KOPT-K1 (cell line): ENCODE results near the gene ARSI.

ENCODE experiments used
- H3K27ac ChIP-seq: fragments of 200-600 bp; sonication (generic); 2 replicates; pipeline ENCODE4 v1.5.1; 2016; ENCODE audit warnings: antibody characterized with exemption, mild to moderate bottlenecking, low read depth, low read length; ENCODE audit not compliant: poor library complexity, severe bottlenecking
- H3K36me3 ChIP-seq: fragments of 200-600 bp; sonication (generic); 2 replicates; pipeline ENCODE4 v1.5.1; 2017; ENCODE audit warnings: antibody characterized with exemption, mild to moderate bottlenecking, low read length, moderate library complexity; ENCODE audit not compliant: insufficient read depth
- H3K9me3 ChIP-seq: fragments of 200-600 bp; sonication (generic); 2 replicates; pipeline ENCODE4 v1.5.1; 2017; ENCODE audit warnings: antibody characterized with exemption, low read length, mild to moderate bottlenecking; ENCODE audit not compliant: insufficient read depth, poor library complexity, severe bottlenecking

Gene ARSI

GRCh38 chr5:150305557-150305956 is 2.9 kb upstream of the ARSI start:
- no peak overlapping the region for H3K27ac ChIP-seq
- H3K36me3 ChIP-seq, result no peaks in the 10 kb centered on the region

GRCh38 chr5:150305095-150305494 is 2.4 kb upstream of the ARSI start:
- H3K27ac ChIP-seq, result no peak overlapping the region
- H3K36me3 ChIP-seq, result no peaks in the 10 kb centered on the region
- no peaks in the 10 kb centered on the region for H3K9me3 ChIP-seq

More at GRCh38 chr5:150305557-150305956, 2.9 kb upstream of the ARSI start:
- H3K9me3 ChIP-seq, result no peaks in the 10 kb centered on the region

DNA sequence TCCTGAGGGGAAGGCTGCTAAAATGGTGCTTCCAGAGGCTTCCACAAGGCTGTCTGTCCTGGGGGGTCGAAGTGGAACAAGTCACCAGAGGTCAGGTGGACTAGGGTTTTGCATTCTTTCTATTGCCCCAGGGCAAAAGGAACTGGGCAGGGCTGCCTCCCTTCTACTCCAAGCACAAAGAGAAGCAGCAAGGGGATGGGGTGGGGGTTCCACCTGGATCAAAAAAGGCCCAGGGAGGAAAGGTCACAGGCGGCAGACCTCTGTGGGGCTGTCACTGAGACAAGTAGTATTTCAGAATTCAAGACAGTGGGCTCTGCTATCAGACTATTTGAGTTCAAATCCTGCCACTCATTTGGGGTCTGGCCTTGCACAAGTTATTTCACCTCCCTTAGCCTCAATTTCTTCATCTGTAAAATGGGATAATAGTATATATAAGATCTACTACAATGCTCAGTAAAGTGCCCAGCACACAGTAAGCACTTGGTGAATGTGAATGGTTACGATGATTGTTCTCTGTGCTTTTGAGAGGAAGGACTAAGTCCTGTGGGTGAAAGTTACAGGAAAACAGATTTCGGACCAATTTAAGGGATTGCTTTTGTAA is 1.9 kb upstream of the ARSI start:
- no peaks in the 10 kb centered on the region for H3K9me3 ChIP-seq
- H3K27ac ChIP-seq, result no peak overlapping the region
- H3K36me3 ChIP-seq, result no peaks in the 10 kb centered on the region

DNA sequence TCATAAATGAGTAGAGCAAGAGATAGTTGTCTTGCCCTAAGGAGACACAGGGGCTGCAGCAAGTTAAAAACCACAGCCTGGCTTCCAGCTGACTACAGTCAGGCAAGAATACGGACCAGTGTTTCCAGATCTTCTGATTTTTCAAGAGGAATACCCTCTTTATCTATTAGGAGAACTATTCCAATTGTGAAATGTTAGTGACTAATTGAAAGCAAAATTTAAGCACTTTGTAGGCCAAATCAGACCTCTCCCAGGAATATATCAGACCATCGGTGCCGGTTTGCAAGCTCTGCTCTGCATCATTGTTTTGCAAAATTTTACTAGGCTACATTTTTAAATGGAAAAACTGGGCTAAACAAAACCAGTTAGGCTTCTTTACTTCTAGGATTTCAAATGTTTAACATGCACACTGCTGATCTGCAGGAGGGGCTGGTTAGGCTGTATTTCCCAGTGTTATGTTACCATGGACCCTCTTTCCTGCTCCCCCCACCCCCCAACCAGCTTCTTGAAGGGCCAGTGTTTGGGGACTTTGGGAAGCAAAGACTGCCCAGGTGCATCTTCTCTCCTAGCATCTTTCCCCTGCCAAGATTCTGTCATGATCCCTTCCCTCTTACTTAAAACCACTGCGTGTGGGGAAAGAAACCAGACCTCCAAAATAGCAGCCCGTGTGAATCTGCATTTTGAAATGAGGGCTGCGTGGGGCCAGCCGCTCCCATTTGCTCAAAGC is 1.1 kb upstream of the ARSI start:
- Histone ChIP-seq H3K36me3 (no peaks in the 10 kb centered on the region), H3K27ac (no peak overlapping the region), H3K9me3 (no peaks in the 10 kb centered on the region)

DNA sequence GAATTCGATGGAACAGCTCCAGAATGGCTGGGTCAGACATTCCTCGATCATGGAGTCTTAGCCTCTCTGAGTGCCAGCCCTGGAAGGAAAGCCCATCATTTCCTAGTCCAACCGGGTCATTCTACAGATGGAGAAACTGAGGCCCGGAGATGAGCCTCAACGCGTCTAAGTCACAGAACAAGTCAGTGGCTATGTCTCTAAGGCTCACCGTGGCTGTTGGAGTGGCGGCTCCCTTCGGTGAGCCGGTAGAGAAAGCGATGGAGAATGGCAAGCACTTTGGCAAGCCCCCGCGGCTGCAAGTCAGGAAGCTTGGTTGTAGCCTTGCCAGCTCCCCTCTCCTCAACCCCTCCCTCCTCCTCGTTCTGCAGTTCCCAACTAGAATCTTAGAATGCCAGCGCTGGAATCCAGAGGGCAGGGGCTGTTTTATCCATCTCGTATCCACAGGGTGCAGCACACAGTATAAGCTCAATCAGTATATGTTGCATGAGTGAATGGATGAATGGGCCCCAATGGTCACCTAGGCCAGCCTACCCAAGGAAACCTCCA is 438 bp upstream of the ARSI start:
- H3K27ac ChIP-seq, result no peak overlapping the region
- no peaks in the 10 kb centered on the region for H3K9me3 ChIP-seq
- H3K36me3 ChIP-seq, result no peaks in the 10 kb centered on the region

- no peaks in the 10 kb centered on the region for H3K36me3 ChIP-seq
- no peaks in the 10 kb centered on the region for H3K9me3 ChIP-seq
- no peak overlapping the region for H3K27ac ChIP-seq
Measured at GRCh38 chr5:150301901-150302300, 804 bp downstream of the ARSI start.

- Histone ChIP-seq H3K36me3 (no peaks in the 10 kb centered on the region), H3K9me3 (no peaks in the 10 kb centered on the region), H3K27ac (no peak overlapping the region)
Measured at GRCh38 chr5:150301170-150301505, 1.6 kb downstream of the ARSI start.

- Histone ChIP-seq H3K9me3 (no peaks in the 10 kb centered on the region), H3K27ac (no peak overlapping the region), H3K36me3 (no peaks in the 10 kb centered on the region)
Measured at GRCh38 chr5:150300496-150301169, 2.1 kb downstream of the ARSI start.

- Histone ChIP-seq H3K27ac (no peak overlapping the region), H3K9me3 (no peaks in the 10 kb centered on the region)
Measured at GRCh38 chr5:150299571-150300327, 3.0 kb downstream of the ARSI start.

GRCh38 chr5:150298701-150299451 is 3.8 kb downstream of the ARSI start:
- H3K36me3 ChIP-seq, result no peaks in the 10 kb centered on the region
- no peaks in the 10 kb centered on the region for H3K9me3 ChIP-seq
- no peak overlapping the region for H3K27ac ChIP-seq

More at GRCh38 chr5:150299571-150300327, 3.0 kb downstream of the ARSI start:
- no peaks in the 10 kb centered on the region for H3K36me3 ChIP-seq

GRCh38 chr5:150297934-150298595 is 4.6 kb downstream of the ARSI start:
- Histone ChIP-seq H3K9me3 (no peaks in the 10 kb centered on the region), H3K36me3 (no peaks in the 10 kb centered on the region), H3K27ac (no peak overlapping the region)

DNA sequence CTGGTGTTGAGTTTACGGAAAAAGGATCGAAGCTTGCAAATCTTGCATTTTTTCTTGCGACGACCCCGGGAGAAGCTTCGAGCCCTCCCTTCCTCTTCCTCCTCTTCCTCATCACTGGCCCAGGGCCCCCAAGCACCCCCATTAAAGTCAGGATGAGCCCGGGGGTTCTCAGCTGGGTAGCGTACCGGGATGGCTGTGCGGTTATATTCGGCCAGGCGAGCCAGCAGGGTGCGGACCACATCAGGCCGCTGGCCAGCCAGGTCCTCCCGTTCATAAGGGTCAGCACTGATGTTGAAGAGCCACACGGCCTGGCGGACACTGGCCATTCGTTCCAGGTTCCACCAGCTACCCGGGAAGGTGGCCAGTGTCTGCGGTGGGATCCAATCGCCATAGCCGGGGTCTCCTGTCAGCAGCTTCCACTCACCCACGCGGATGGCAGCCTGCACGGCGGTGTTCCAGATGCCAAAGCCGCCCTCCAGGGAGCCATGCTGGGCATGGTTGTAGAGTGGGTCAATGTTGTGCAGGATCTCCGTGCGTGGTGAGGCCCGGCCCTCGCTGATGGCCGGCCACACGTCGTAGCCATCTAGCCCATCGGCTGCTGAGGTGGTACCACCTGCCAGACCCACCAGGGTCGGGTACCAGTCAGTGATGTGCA is 5.3 kb downstream of the ARSI start:
- H3K9me3 ChIP-seq, result no peaks in the 10 kb centered on the region
- H3K36me3 ChIP-seq, result no peaks in the 10 kb centered on the region
- no peak overlapping the region for H3K27ac ChIP-seq

DNA sequence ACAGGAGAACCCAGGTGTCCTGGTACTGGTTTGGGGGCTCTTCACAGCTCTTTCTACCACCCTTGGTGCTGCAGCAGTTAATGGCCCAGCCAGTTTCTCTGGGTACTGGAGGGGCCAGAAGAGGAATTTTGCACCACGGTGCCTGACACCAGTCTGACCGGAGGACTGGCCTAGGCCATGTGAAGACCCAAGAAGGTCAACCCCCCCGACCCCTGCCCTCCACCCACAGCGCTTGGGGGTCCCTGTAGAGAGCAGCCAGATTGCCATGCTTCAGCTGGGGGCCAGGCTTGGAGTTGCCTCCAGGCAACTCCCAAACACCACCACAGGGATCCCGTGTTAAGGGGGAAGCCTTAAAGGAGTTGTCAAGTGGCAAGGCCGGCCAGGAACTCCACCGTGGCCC is 6.2 kb downstream of the ARSI start:
- no peak overlapping the region for H3K27ac ChIP-seq
- H3K9me3 ChIP-seq, result no peaks in the 10 kb centered on the region
- H3K36me3 ChIP-seq, result no peaks in the 10 kb centered on the region
